ENCODE results near the gene RBPMS2.

RBPMS2 gene

DNA sequence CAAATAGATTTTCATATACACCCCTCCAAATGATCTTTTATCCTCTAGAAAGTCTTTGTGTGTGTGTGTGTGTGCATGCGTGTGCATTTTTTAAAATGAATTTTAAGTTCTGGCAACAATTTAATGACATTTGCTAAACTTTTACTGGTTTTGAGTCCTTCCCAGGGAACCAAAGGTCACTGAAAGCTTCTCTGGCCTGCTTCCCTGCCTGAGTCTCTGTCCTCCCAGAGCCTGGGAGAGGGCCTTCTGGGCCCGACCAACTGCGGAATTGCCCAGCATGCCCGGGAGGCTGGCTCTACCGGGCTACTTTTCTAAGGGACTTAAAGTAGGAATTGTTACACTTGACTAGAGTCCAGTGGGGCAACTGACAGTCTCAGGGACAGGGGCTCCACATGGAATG is 7.4 kb upstream of the RBPMS2 start:
- Histone ChIP-seq H3K27me3 (ENCODE audit: control insufficient read depth, insufficient read depth, low read length) (no peaks in the 10 kb centered on the region), H3K4me1 (ENCODE audit: control insufficient read depth, insufficient read depth, low read length) (peaks cover 21% of the 10 kb centered on the region), H3K27ac (ENCODE audit: low read depth, low read length) (peak overlapping the region; percentile 79), H3K9ac (ENCODE audit: low read depth, low read length) (no peak overlapping the region), H3K36me3 (ENCODE audit: control insufficient read depth, insufficient read depth, low read length) (no peaks in the 10 kb centered on the region), H3K9me3 (ENCODE audit: control insufficient read depth, insufficient read depth, low read length) (no peaks in the 10 kb centered on the region), H3K4me3 (ENCODE audit: low read depth, low read length) (no peak overlapping the region)

DNA sequence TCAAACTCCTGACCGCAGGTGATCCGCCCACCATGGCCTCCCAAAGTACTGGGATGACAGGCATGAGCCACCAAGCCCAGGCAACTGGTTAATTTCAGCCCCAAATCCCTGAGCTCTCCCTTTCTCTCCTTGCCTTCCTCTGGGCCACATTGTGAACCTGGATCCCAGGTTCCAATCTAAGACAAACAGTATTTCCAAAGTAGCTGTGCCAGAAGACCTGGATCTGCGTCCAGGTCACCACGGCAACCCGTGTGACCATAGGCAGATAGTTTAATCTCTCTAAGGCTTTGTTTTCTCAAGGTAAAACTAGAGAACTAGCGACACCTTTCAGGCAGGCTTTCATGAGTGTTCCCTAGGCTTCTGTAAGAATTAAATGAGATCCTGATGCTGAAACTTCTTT is 5.9 kb upstream of the RBPMS2 start:
- H3K27me3 ChIP-seq (ENCODE audit: control insufficient read depth, insufficient read depth, low read length) = no peaks in the 10 kb centered on the region

DNA sequence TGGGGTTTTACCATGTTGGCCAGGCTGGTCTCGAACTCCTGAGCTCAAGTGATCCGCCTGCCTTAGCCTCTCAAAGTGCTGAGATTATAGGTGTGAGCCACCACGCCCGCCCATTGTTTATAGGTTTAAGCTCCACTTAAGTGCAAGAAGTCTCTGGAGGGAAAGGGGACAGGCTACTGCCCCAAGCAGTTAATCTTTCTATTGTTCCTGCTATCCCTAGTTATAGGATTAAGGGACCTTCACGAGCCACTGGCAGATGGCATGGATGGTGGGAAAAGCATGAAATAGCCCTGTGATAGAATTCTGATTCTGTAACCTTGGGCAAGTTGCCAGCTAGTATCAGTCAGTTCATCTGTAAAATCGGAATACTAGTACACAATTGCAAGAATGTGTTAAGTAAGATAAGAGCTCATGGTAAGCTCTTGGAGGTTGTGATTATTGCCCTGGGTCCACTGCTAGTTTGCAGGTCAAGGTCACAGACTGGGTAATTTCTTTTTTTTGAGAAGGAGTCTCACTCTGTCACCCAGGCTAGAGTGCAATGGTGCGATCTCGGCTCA is 5.3 kb upstream of the RBPMS2 start:
- no peak overlapping the region for H3K4me3 ChIP-seq (ENCODE audit: low read depth, low read length)
- no peaks in the 10 kb centered on the region for H3K9me3 ChIP-seq (ENCODE audit: control insufficient read depth, insufficient read depth, low read length)
- H3K36me3 ChIP-seq (ENCODE audit: control insufficient read depth, insufficient read depth, low read length) = no peaks in the 10 kb centered on the region
- no peak overlapping the region for H3K9ac ChIP-seq (ENCODE audit: low read depth, low read length)
- no peak overlapping the region for H3K27ac ChIP-seq (ENCODE audit: low read depth, low read length)
- H3K4me1 ChIP-seq (ENCODE audit: control insufficient read depth, insufficient read depth, low read length) = peaks cover 30% of the 10 kb centered on the region
- H3K27me3 ChIP-seq (ENCODE audit: control insufficient read depth, insufficient read depth, low read length) = no peaks in the 10 kb centered on the region

More for the DNA sequence above, 5.9 kb upstream of the RBPMS2 start:
- Histone ChIP-seq H3K27ac (ENCODE audit: low read depth, low read length) (no peak overlapping the region), H3K4me1 (ENCODE audit: control insufficient read depth, insufficient read depth, low read length) (peaks cover 30% of the 10 kb centered on the region), H3K9ac (ENCODE audit: low read depth, low read length) (no peak overlapping the region), H3K36me3 (ENCODE audit: control insufficient read depth, insufficient read depth, low read length) (no peaks in the 10 kb centered on the region), H3K9me3 (ENCODE audit: control insufficient read depth, insufficient read depth, low read length) (no peaks in the 10 kb centered on the region), H3K4me3 (ENCODE audit: low read depth, low read length) (no peak overlapping the region)

DNA sequence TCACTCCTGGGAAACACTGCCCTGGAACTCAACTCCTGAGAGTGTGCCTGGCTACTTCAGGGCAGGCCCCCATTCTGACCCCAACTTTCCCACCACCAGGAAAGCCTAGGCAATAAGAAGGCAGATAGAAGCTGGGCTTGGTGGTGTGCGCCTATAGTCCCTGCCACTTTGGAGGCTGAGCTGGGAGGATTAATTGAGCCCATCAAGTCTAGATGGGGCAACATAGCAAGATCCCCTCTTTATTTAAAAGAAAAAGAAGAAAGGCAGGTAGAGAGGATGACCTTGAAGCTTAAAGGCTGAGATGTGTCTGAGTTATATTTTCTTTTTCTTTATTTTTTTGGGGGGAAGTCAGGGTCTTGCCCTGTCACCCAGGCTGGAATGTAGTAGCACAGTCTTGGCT is 4.2 kb upstream of the RBPMS2 start:
- Histone ChIP-seq H3K9ac (ENCODE audit: low read depth, low read length) (no peak overlapping the region), H3K4me1 (ENCODE audit: control insufficient read depth, insufficient read depth, low read length) (peaks cover 30% of the 10 kb centered on the region), H3K27ac (ENCODE audit: low read depth, low read length) (no peak overlapping the region), H3K36me3 (ENCODE audit: control insufficient read depth, insufficient read depth, low read length) (no peaks in the 10 kb centered on the region), H3K4me3 (ENCODE audit: low read depth, low read length) (no peak overlapping the region), H3K27me3 (ENCODE audit: control insufficient read depth, insufficient read depth, low read length) (no peaks in the 10 kb centered on the region), H3K9me3 (ENCODE audit: control insufficient read depth, insufficient read depth, low read length) (no peaks in the 10 kb centered on the region)

DNA sequence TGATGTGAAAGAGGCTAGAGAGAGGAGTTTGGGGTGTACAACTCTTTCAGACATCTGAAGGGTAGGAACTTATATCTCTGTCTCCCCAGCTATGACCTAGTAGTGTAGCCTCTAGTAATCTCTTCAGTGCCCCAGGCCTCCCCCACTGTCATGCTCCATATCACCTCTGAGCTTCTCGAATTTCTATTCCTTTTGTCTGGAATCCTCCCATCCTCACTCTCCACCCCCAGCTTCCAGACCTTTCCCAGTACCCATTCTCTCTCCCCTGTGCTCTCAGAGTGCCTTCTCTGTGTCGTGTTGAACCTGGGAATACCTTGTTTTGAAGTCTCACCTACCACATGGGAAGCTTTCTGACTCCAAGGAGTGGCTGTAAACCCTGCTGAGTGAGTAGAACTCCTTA is 3.6 kb upstream of the RBPMS2 start:
- Histone ChIP-seq H3K9ac (ENCODE audit: low read depth, low read length) (no peak overlapping the region), H3K36me3 (ENCODE audit: control insufficient read depth, insufficient read depth, low read length) (no peaks in the 10 kb centered on the region), H3K4me3 (ENCODE audit: low read depth, low read length) (no peak overlapping the region), H3K4me1 (ENCODE audit: control insufficient read depth, insufficient read depth, low read length) (peaks cover 30% of the 10 kb centered on the region), H3K27me3 (ENCODE audit: control insufficient read depth, insufficient read depth, low read length) (no peaks in the 10 kb centered on the region), H3K9me3 (ENCODE audit: control insufficient read depth, insufficient read depth, low read length) (no peaks in the 10 kb centered on the region), H3K27ac (ENCODE audit: low read depth, low read length) (no peak overlapping the region)

DNA sequence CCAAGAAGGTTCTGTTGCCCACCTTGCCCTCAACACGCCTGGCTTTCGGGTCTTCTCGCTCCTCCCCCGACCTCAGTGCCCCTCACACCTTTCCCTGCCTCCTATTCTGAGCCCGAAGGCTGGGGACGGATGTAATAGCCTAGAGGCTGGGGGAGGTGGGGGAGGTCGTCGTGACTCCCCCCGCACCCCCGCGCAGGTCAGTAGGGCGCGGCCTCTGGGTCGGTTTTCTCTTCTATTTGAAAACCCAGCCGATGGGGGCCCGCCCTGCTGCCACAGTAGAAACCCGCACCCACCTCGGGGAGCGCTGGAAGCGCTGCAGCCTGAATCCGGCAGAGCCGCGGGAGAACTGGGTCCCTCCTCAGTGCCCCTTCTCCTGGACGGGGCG is 1.0 kb upstream of the RBPMS2 start:
- H3K27me3 ChIP-seq (ENCODE audit: control insufficient read depth, insufficient read depth, low read length) = no peaks in the 10 kb centered on the region
- H3K36me3 ChIP-seq (ENCODE audit: control insufficient read depth, insufficient read depth, low read length) = no peaks in the 10 kb centered on the region; the same call in 1 of the 2 replicates
- peak overlapping the region; percentile 71 for H3K4me3 ChIP-seq (ENCODE audit: low read depth, low read length)
- H3K4me1 ChIP-seq (ENCODE audit: control insufficient read depth, insufficient read depth, low read length) = peaks cover 40% of the 10 kb centered on the region
- H3K9ac ChIP-seq (ENCODE audit: low read depth, low read length) = peak overlapping the region; percentile 66
- H3K9me3 ChIP-seq (ENCODE audit: control insufficient read depth, insufficient read depth, low read length) = no peaks in the 10 kb centered on the region
- H3K27ac ChIP-seq (ENCODE audit: low read depth, low read length) = peak overlapping the region; percentile 96

DNA sequence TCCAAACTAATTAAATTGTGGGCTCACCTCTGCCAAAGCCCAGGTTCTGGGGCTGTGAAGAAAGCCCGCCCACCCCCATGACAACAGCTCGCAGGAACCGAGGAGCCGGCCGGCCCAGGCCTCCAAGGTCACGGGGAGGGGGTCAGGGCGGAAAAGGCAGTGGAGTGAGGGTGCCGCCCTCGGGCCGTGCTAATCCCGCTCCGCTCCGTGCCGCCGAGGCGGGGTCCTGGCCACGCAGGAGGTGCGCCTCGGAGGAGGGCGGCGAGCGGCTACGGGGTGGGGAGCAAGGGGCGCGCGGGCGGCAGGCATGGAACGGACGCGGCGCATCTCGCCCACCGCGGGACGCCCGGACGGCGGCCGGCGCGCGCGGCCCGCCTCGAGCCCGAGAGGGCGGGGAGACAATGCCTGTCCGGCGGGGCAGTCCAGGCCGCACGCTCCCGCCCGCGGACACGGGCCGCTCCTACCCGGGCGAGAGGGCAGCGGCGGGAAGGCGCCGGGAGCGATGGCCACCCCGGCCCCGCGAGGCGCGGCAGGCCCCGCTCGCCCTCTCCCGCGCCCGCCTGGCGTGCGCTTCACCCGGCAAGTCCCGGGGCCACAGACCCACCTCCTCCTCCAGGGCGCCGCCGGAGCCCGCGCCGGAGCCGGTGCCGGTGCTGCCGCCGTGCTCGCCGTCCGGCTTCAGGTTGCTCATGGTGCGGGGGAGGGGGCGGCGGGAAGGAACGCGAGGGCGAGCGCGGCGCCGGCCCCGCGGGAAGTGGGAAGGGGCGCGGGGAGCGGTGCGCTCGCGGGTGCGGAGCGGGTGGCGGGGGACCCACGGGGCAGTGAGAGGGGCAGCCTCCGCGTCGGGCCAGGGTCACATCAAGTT is 528 bp downstream of the RBPMS2 start:
- peaks cover 46% of the 10 kb centered on the region for H3K4me1 ChIP-seq (ENCODE audit: control insufficient read depth, insufficient read depth, low read length)
- H3K27me3 ChIP-seq (ENCODE audit: control insufficient read depth, insufficient read depth, low read length) = no peaks in the 10 kb centered on the region
- H3K9ac ChIP-seq (ENCODE audit: low read depth, low read length) = peak overlapping the region; percentile 84
- H3K4me3 ChIP-seq (ENCODE audit: low read depth, low read length) = peak overlapping the region; percentile 70
- no peaks in the 10 kb centered on the region; the same call in 1 of the 2 replicates for H3K36me3 ChIP-seq (ENCODE audit: control insufficient read depth, insufficient read depth, low read length)
- H3K27ac ChIP-seq (ENCODE audit: low read depth, low read length) = peak overlapping the region; percentile 78
- no peaks in the 10 kb centered on the region for H3K9me3 ChIP-seq (ENCODE audit: control insufficient read depth, insufficient read depth, low read length)

DNA sequence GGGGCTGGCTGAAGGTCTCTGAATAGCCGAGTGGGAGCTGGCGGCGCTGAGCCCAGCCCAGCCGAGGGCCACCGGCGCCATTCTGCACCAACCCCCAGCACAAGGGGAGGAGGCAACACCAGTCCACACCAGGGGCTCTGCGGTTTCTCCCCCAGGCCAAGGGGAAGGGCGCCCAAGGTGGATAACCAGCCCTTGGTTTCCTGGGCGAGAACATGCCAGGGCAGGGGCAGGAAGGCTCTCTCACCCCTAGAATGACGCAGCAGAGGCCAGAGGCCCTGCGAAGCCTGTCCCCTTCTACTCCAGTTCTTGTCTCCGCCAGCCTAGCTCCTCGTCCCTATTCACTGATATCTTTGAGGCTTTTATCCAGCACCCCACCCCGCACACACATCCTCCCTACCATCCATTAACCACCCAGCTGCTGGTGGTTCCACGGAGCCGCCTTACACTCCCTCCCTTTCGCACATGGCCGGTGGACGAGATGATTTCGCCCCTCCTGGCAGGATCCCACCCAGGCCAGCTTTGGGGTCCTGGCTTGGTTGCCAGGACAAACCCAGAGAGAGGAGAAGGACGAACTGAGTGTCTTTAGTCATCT is 1.3 kb downstream of the RBPMS2 start:
- no peaks in the 10 kb centered on the region for H3K9me3 ChIP-seq (ENCODE audit: control insufficient read depth, insufficient read depth, low read length)
- no peaks in the 10 kb centered on the region for H3K27me3 ChIP-seq (ENCODE audit: control insufficient read depth, insufficient read depth, low read length)
- H3K4me3 ChIP-seq (ENCODE audit: low read depth, low read length) = peak overlapping the region; percentile 70
- H3K36me3 ChIP-seq (ENCODE audit: control insufficient read depth, insufficient read depth, low read length) = no peaks in the 10 kb centered on the region; the same call in 1 of the 2 replicates
- H3K27ac ChIP-seq (ENCODE audit: low read depth, low read length) = peak overlapping the region; percentile 78
- H3K4me1 ChIP-seq (ENCODE audit: control insufficient read depth, insufficient read depth, low read length) = peaks cover 43% of the 10 kb centered on the region
- peak overlapping the region; percentile 84 for H3K9ac ChIP-seq (ENCODE audit: low read depth, low read length)

DNA sequence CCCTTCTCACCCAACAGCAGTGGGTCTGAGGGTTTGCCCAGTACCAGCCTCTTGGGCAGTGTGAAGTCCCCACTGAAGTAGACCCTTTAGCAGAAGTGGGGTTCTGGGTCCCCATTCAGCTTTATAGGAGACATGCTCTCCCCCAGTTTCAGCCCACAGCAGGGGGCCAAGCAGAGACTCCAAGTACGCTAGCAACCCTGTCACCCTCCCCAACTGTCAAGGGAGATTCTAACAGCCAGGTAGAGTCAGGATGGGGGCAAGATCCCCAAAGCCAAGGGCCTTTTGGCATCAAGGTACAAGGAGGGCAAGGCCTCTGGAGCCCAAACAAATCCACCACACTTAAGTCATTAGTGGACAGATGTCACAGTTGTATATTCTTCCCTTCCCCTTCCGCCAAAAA is 1.8 kb downstream of the RBPMS2 start:
- Histone ChIP-seq H3K9me3 (ENCODE audit: control insufficient read depth, insufficient read depth, low read length) (no peaks in the 10 kb centered on the region), H3K4me3 (ENCODE audit: low read depth, low read length) (peak overlapping the region; percentile 70), H3K9ac (ENCODE audit: low read depth, low read length) (peak overlapping the region; percentile 84), H3K27ac (ENCODE audit: low read depth, low read length) (peak overlapping the region; percentile 78), H3K27me3 (ENCODE audit: control insufficient read depth, insufficient read depth, low read length) (no peaks in the 10 kb centered on the region), H3K4me1 (ENCODE audit: control insufficient read depth, insufficient read depth, low read length) (peaks cover 40% of the 10 kb centered on the region), H3K36me3 (ENCODE audit: control insufficient read depth, insufficient read depth, low read length) (no peaks in the 10 kb centered on the region; the same call in 1 of the 2 replicates)

DNA sequence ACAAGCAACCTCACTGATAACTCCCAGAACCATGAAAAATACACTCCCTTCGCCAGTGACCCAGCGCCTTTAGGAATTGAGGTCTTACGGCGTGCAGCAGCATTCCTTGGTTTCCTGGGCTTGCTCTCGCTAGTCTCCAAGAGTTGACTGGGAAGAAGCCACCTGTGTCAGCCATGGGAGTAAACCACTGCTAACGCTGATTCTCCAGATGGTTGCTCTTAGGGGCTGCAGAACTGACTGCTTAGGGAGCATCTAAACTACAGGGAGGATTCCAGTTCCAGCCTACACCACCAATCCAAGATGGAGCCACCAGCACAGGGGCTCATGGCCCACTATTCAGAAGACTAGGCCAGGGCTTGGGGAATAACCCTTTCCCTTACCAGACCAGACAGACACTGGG is 2.4 kb downstream of the RBPMS2 start:
- Histone ChIP-seq H3K36me3 (ENCODE audit: control insufficient read depth, insufficient read depth, low read length) (no peaks in the 10 kb centered on the region; the same call in 1 of the 2 replicates), H3K4me1 (ENCODE audit: control insufficient read depth, insufficient read depth, low read length) (peaks cover 40% of the 10 kb centered on the region), H3K27me3 (ENCODE audit: control insufficient read depth, insufficient read depth, low read length) (no peaks in the 10 kb centered on the region), H3K27ac (ENCODE audit: low read depth, low read length) (peak overlapping the region; percentile 78), H3K9me3 (ENCODE audit: control insufficient read depth, insufficient read depth, low read length) (no peaks in the 10 kb centered on the region), H3K9ac (ENCODE audit: low read depth, low read length) (no peak overlapping the region), H3K4me3 (ENCODE audit: low read depth, low read length) (peak overlapping the region; percentile 70)

DNA sequence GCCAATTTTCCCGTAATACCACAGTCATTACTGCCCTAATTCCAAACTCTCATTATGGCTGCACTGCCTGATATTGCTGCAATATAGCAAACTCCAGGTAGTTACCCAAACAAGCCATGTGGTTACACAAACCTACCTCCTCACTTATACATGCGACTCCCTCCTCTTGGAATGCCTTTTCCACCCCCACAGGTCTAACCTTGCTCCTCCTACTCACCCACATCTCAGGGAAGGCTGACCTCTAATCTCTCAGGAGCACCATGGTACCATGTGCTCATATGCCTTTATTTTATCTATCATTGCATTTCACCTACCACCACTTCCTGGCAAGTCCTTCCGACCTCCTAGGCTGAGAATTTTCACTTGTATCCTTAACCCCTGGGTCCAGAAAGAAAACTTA is 2.9 kb downstream of the RBPMS2 start:
- Histone ChIP-seq H3K4me1 (ENCODE audit: control insufficient read depth, insufficient read depth, low read length) (peaks cover 40% of the 10 kb centered on the region), H3K27ac (ENCODE audit: low read depth, low read length) (peak overlapping the region; percentile 78), H3K9me3 (ENCODE audit: control insufficient read depth, insufficient read depth, low read length) (no peaks in the 10 kb centered on the region), H3K27me3 (ENCODE audit: control insufficient read depth, insufficient read depth, low read length) (no peaks in the 10 kb centered on the region), H3K36me3 (ENCODE audit: control insufficient read depth, insufficient read depth, low read length) (no peaks in the 10 kb centered on the region; the same call in 1 of the 2 replicates), H3K4me3 (ENCODE audit: low read depth, low read length) (peak overlapping the region; percentile 70), H3K9ac (ENCODE audit: low read depth, low read length) (peak overlapping the region; percentile 41; the same call in 1 of the 2 replicates)

Data from HUES48 (cell line).